Activated CD4-positive, alpha-beta T cell treated with anti-CD3 and anti-CD28 coated beads, Interleukin-2, amount 50 U/mL, for 16 hours (primary cell): ENCODE results near the gene CEBPZOS.

Source experiments
- DNase-seq: peaks from one replicate; pipeline ENCODE4 v3.0.0-alpha.2; 2020

The CEBPZOS gene

GRCh38 chr2:37196320-37197195 lies at the start of gene CEBPZOS:
Gene CEBPZOS, plus strand, starts transcription at chr2:37196496. Its CDS starts 3,209 bp downstream, at chr2:37199705.
- peak; percentile 90 for DNase-seq

GRCh38 chr2:37148325-37148724 lies 48.0 kb upstream of the CEBPZOS start:
- DNase-seq = no peak

- DNase-seq = peak; percentile 57
These were observed 46.5 kb upstream of the CEBPZOS start for GRCh38 chr2:37149626-37150322.

GRCh38 chr2:37153224-37153623 lies 43.1 kb upstream of the CEBPZOS start:
- DNase-seq = no peak

- no peak for DNase-seq
These were observed 41.5 kb upstream of the CEBPZOS start for GRCh38 chr2:37154785-37155184.

- DNase-seq = no peak
These were observed 40.0 kb upstream of the CEBPZOS start for GRCh38 chr2:37156071-37156856.

GRCh38 chr2:37156857-37157714 lies 39.2 kb upstream of the CEBPZOS start, which contains the start of gene EIF2AK2:
Gene EIF2AK2, minus strand, starts transcription at chr2:37156980. Its CDS starts 9,174 bp downstream, at chr2:37147806.
- DNase-seq = peak; percentile 88

- DNase-seq = no peak
These were observed 31.5 kb upstream of the CEBPZOS start for GRCh38 chr2:37164757-37165156.

- DNase-seq = no peak
These were observed 28.6 kb upstream of the CEBPZOS start for GRCh38 chr2:37167636-37168180.

- DNase-seq = peak; percentile 56
These were observed 27.9 kb upstream of the CEBPZOS start for GRCh38 chr2:37168217-37168981.

- DNase-seq = no peak
These were observed 24.7 kb upstream of the CEBPZOS start for GRCh38 chr2:37171624-37171950.

- no peak for DNase-seq
These were observed 22.6 kb upstream of the CEBPZOS start for GRCh38 chr2:37173741-37174140.

- DNase-seq = no peak
These were observed 16.2 kb upstream of the CEBPZOS start for GRCh38 chr2:37180006-37180639.

GRCh38 chr2:37180640-37181039 lies 15.7 kb upstream of the CEBPZOS start:
- no peak for DNase-seq

- DNase-seq = no peak
These were observed 14.3 kb upstream of the CEBPZOS start for GRCh38 chr2:37181726-37182684.

GRCh38 chr2:37188570-37188969 lies 7.7 kb upstream of the CEBPZOS start, which contains the start of gene SULT6B1:
Gene SULT6B1, minus strand, starts transcription at chr2:37188670. Its CDS starts 30 bp downstream, at chr2:37188640.
- DNase-seq = no peak

- DNase-seq = peak; percentile 11
These were observed 6.7 kb upstream of the CEBPZOS start for GRCh38 chr2:37189452-37190153.

GRCh38 chr2:37190290-37190689 lies 6.0 kb upstream of the CEBPZOS start:
- DNase-seq = peak; percentile 18

GRCh38 chr2:37191253-37191652 lies 5.0 kb upstream of the CEBPZOS start:
- DNase-seq = no peak
